ENCODE measurements around the gene HTRA3.

- TF ChIP-seq, protein P1, sequence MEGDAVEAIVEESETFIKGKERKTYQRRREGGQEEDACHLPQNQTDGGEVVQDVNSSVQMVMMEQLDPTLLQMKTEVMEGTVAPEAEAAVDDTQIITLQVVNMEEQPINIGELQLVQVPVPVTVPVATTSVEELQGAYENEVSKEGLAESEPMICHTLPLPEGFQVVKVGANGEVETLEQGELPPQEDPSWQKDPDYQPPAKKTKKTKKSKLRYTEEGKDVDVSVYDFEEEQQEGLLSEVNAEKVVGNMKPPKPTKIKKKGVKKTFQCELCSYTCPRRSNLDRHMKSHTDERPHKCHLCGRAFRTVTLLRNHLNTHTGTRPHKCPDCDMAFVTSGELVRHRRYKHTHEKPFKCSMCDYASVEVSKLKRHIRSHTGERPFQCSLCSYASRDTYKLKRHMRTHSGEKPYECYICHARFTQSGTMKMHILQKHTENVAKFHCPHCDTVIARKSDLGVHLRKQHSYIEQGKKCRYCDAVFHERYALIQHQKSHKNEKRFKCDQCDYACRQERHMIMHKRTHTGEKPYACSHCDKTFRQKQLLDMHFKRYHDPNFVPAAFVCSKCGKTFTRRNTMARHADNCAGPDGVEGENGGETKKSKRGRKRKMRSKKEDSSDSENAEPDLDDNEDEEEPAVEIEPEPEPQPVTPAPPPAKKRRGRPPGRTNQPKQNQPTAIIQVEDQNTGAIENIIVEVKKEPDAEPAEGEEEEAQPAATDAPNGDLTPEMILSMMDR (conservative IDR thresholded peaks at IDR 0.05; ENCODE audit: low read depth, low read length), result no peak
- no peak for TF ChIP-seq EZH2 (IDR thresholded peaks at IDR 0.05; ENCODE audit: borderline replicate concordance, low read depth, low read length, poor library complexity, severe bottlenecking)
These were observed 40.1 kb upstream of the HTRA3 start for GRCh38 chr4:8229331-8229975.
